ENCODE results near the gene MAGI2. TPM values are rescaled to one million over a fixed set of nuclear protein-coding genes. Genes with fewer than 3 reads are reported as not detected.

Gene MAGI2
- total RNA-seq, 2 donors from 2014 or later = 10.3 to 19.2 TPM

- Mint-ChIP-seq H3K4me1 (no peaks in the 10 kb centered on the region), H3K4me3 (no peak overlapping the region), H3K9me3 (no peaks in the 10 kb centered on the region), H3K36me3 (ENCODE audit: low read depth) (no peaks in the 10 kb centered on the region), H3K27me3 (ENCODE audit: insufficient read depth) (peaks cover 9% of the 10 kb centered on the region), H3K27ac (no peak overlapping the region)
- no peak for TF ChIP-seq CTCF (conservative IDR thresholded peaks at IDR 0.05)
- H3K27me3 ChIP-seq (ENCODE audit: control insufficient read depth, insufficient read depth, low read length, poor library complexity, severe bottlenecking) = peaks cover 7% of the 10 kb centered on the region
- WGBS, 2 experiments (ENCODE audit: insufficient coverage in 1 of 2, insufficient read length in 1 of 2) = 92 to 94% methylated on average over 4 to 7 of the region's 7 CpGs
- no peaks in the 10 kb centered on the region for H3K4me1 ChIP-seq (ENCODE audit: control insufficient read depth, insufficient read depth, low read length)
- H3K27ac ChIP-seq (ENCODE audit: low read depth, low read length) = no peak overlapping the region
- DNase-seq = no peak
- no peaks in the 10 kb centered on the region for H3K9me3 ChIP-seq (ENCODE audit: control insufficient read depth, low read length)
- no peak overlapping the region for H3K4me3 ChIP-seq (ENCODE audit: low read length)
- no peaks in the 10 kb centered on the region for H3K36me3 ChIP-seq (ENCODE audit: control insufficient read depth, insufficient read depth, low read length)
- H3K9ac ChIP-seq (ENCODE audit: extremely low read depth, low read length, poor library complexity, severe bottlenecking) = no peak overlapping the region
These were observed 159.8 kb downstream of the MAGI2 start for GRCh38 chr7:79293655-79294142.

- H3K9me3 Mint-ChIP-seq = no peaks in the 10 kb centered on the region
- H3K4me1 ChIP-seq (ENCODE audit: control insufficient read depth, insufficient read depth, low read length) = no peaks in the 10 kb centered on the region
- H3K27me3 Mint-ChIP-seq (ENCODE audit: insufficient read depth) = peaks cover 10% of the 10 kb centered on the region
- H3K27me3 ChIP-seq (ENCODE audit: control insufficient read depth, insufficient read depth, low read length, poor library complexity, severe bottlenecking) = peaks cover 12% of the 10 kb centered on the region
- 84 to 89% methylated on average over 2 of the region's 2 CpGs for WGBS, 2 experiments (ENCODE audit: insufficient coverage in 1 of 2, insufficient read length in 1 of 2)
- TF ChIP-seq CTCF (conservative IDR thresholded peaks at IDR 0.05) = no peak
- H3K4me1 Mint-ChIP-seq = no peaks in the 10 kb centered on the region
- no peak for DNase-seq
- H3K36me3 Mint-ChIP-seq (ENCODE audit: low read depth) = no peaks in the 10 kb centered on the region
- no peak overlapping the region for H3K9ac ChIP-seq (ENCODE audit: extremely low read depth, low read length, poor library complexity, severe bottlenecking)
- H3K9me3 ChIP-seq (ENCODE audit: control insufficient read depth, low read length) = no peaks in the 10 kb centered on the region
- H3K36me3 ChIP-seq (ENCODE audit: control insufficient read depth, insufficient read depth, low read length) = no peaks in the 10 kb centered on the region
- no peak overlapping the region for H3K27ac ChIP-seq (ENCODE audit: low read depth, low read length)
- H3K27ac Mint-ChIP-seq = no peak overlapping the region
- no peak overlapping the region for H3K4me3 Mint-ChIP-seq
- no peak overlapping the region for H3K4me3 ChIP-seq (ENCODE audit: low read length)
These were observed 160.6 kb downstream of the MAGI2 start for GRCh38 chr7:79292834-79293233.

GRCh38 chr7:79291498-79291865 is 162.0 kb downstream of the MAGI2 start:
- H3K36me3 ChIP-seq (ENCODE audit: control insufficient read depth, insufficient read depth, low read length) = no peaks in the 10 kb centered on the region
- no peaks in the 10 kb centered on the region for H3K36me3 Mint-ChIP-seq (ENCODE audit: low read depth)
- H3K27me3 ChIP-seq (ENCODE audit: control insufficient read depth, insufficient read depth, low read length, poor library complexity, severe bottlenecking) = peaks cover 12% of the 10 kb centered on the region
- H3K4me3 ChIP-seq (ENCODE audit: low read length) = no peak overlapping the region
- H3K9me3 ChIP-seq (ENCODE audit: control insufficient read depth, low read length) = no peaks in the 10 kb centered on the region
- no peak for DNase-seq
- H3K27ac ChIP-seq (ENCODE audit: low read depth, low read length) = no peak overlapping the region
- no peaks in the 10 kb centered on the region for H3K4me1 Mint-ChIP-seq
- TF ChIP-seq CTCF (conservative IDR thresholded peaks at IDR 0.05) = no peak
- H3K4me1 ChIP-seq (ENCODE audit: control insufficient read depth, insufficient read depth, low read length) = no peaks in the 10 kb centered on the region
- no peak overlapping the region for H3K4me3 Mint-ChIP-seq
- H3K27me3 Mint-ChIP-seq (ENCODE audit: insufficient read depth) = peaks cover 16% of the 10 kb centered on the region
- no peaks in the 10 kb centered on the region for H3K9me3 Mint-ChIP-seq
- H3K9ac ChIP-seq (ENCODE audit: extremely low read depth, low read length, poor library complexity, severe bottlenecking) = no peak overlapping the region
- no peak overlapping the region for H3K27ac Mint-ChIP-seq
